Measurements from ENCODE around the gene DIRAS3. TPM values are rescaled to one million over a fixed set of nuclear protein-coding genes. Genes with fewer than 3 reads are reported as not detected.

The DIRAS3 gene
- total RNA-seq, 2 experiments from 2014 or later, result 0.26 TPM; not detected in 1

GRCh38 chr1:68046885-68047658, 3.4 kb downstream of the DIRAS3 start:
- DNase-seq, result no peak
- H3K36me3 Mint-ChIP-seq, result no peaks in the 10 kb centered on the region

GRCh38 chr1:68046423-68046822, 4.0 kb downstream of the DIRAS3 start:
- Mint-ChIP-seq H3K36me3 (no peaks in the 10 kb centered on the region), H3K9me3 (ENCODE audit: low read depth) (no peaks in the 10 kb centered on the region), H3K27ac (no peak overlapping the region), H3K4me1 (no peaks in the 10 kb centered on the region), H3K27me3 (peaks cover 23% of the 10 kb centered on the region), H3K4me3 (no peak overlapping the region)
- CTCF ChIA-PET, result no interaction called here
- no peak for DNase-seq
- ATAC-seq, result no peak

More at GRCh38 chr1:68046885-68047658, 3.4 kb downstream of the DIRAS3 start:
- Mint-ChIP-seq H3K4me3 (no peak overlapping the region), H3K9me3 (ENCODE audit: low read depth) (no peaks in the 10 kb centered on the region), H3K4me1 (no peaks in the 10 kb centered on the region), H3K27ac (no peak overlapping the region), H3K27me3 (peaks cover 27% of the 10 kb centered on the region)
- CTCF ChIA-PET, result no interaction called here
- ATAC-seq, result no peak

GRCh38 chr1:68045511-68046180, 4.8 kb downstream of the DIRAS3 start:
- H3K4me1 Mint-ChIP-seq, result no peaks in the 10 kb centered on the region

GRCh38 chr1:68043443-68044090, 6.9 kb downstream of the DIRAS3 start:
- H3K9me3 Mint-ChIP-seq (ENCODE audit: low read depth), result no peaks in the 10 kb centered on the region
- no peak overlapping the region for H3K27ac Mint-ChIP-seq
- H3K4me3 Mint-ChIP-seq, result no peak overlapping the region
- H3K36me3 Mint-ChIP-seq, result no peaks in the 10 kb centered on the region
- CTCF ChIA-PET, result no interaction called here
- no peaks in the 10 kb centered on the region for H3K4me1 Mint-ChIP-seq
- no peak for ATAC-seq
- H3K27me3 Mint-ChIP-seq, result peaks cover 10% of the 10 kb centered on the region
- DNase-seq, result no peak

More at GRCh38 chr1:68045511-68046180, 4.8 kb downstream of the DIRAS3 start:
- peaks cover 18% of the 10 kb centered on the region for H3K27me3 Mint-ChIP-seq
- no peak overlapping the region for H3K4me3 Mint-ChIP-seq
- H3K9me3 Mint-ChIP-seq (ENCODE audit: low read depth), result no peaks in the 10 kb centered on the region
- no peak overlapping the region for H3K27ac Mint-ChIP-seq
- H3K36me3 Mint-ChIP-seq, result no peaks in the 10 kb centered on the region
- no peak for ATAC-seq
- CTCF ChIA-PET, result no interaction called here
- DNase-seq, result no peak

GRCh38 chr1:68036946-68037345, 13.5 kb downstream of the DIRAS3 start:
- ATAC-seq, result no peak
- CTCF ChIA-PET, result no interaction called here
- H3K27me3 Mint-ChIP-seq, result no peaks in the 10 kb centered on the region

GRCh38 chr1:68029444-68029843, 21.0 kb downstream of the DIRAS3 start:
- ATAC-seq, result no peak
- H3K27me3 Mint-ChIP-seq, result no peaks in the 10 kb centered on the region
- DNase-seq, result no peak
- no peaks in the 10 kb centered on the region for H3K4me1 Mint-ChIP-seq
- no peak overlapping the region for H3K27ac Mint-ChIP-seq
- no peaks in the 10 kb centered on the region for H3K9me3 Mint-ChIP-seq (ENCODE audit: low read depth)
- CTCF ChIA-PET, result no interaction called here
- no peak overlapping the region for H3K4me3 Mint-ChIP-seq
- no peaks in the 10 kb centered on the region for H3K36me3 Mint-ChIP-seq

More at GRCh38 chr1:68036946-68037345, 13.5 kb downstream of the DIRAS3 start:
- no peak overlapping the region for H3K4me3 Mint-ChIP-seq
- no peak for DNase-seq
- no peak overlapping the region for H3K27ac Mint-ChIP-seq
- no peaks in the 10 kb centered on the region for H3K36me3 Mint-ChIP-seq
- no peaks in the 10 kb centered on the region for H3K4me1 Mint-ChIP-seq
- peaks cover 2% of the 10 kb centered on the region for H3K9me3 Mint-ChIP-seq (ENCODE audit: low read depth)

GRCh38 chr1:68028566-68028965, 21.9 kb downstream of the DIRAS3 start:
- Mint-ChIP-seq H3K4me3 (no peak overlapping the region), H3K27ac (no peak overlapping the region), H3K4me1 (no peaks in the 10 kb centered on the region), H3K27me3 (no peaks in the 10 kb centered on the region), H3K36me3 (no peaks in the 10 kb centered on the region), H3K9me3 (ENCODE audit: low read depth) (no peaks in the 10 kb centered on the region)
- DNase-seq, result no peak
- no peak for ATAC-seq
- CTCF ChIA-PET, result no interaction called here

GRCh38 chr1:68024635-68025338, 25.6 kb downstream of the DIRAS3 start:
- H3K9me3 Mint-ChIP-seq (ENCODE audit: low read depth), result peaks cover 3% of the 10 kb centered on the region
- DNase-seq (no peak), ATAC-seq (no peak)
- no peaks in the 10 kb centered on the region for H3K36me3 Mint-ChIP-seq
- no peaks in the 10 kb centered on the region for H3K27me3 Mint-ChIP-seq
- CTCF ChIA-PET, result no interaction called here
- no peak overlapping the region for H3K4me3 Mint-ChIP-seq
- H3K4me1 Mint-ChIP-seq, result no peaks in the 10 kb centered on the region
- no peak overlapping the region for H3K27ac Mint-ChIP-seq

GRCh38 chr1:68016381-68016780, 34.0 kb downstream of the DIRAS3 start:
- CTCF ChIA-PET, result no interaction called here
- Mint-ChIP-seq H3K27me3 (no peaks in the 10 kb centered on the region), H3K27ac (no peak overlapping the region), H3K9me3 (ENCODE audit: low read depth) (no peaks in the 10 kb centered on the region), H3K36me3 (no peaks in the 10 kb centered on the region), H3K4me3 (no peak overlapping the region), H3K4me1 (no peaks in the 10 kb centered on the region)
- DNase-seq (no peak), ATAC-seq (no peak)

GRCh38 chr1:68015971-68016370, 34.5 kb downstream of the DIRAS3 start:
- no peak for ATAC-seq
- DNase-seq, result no peak
- H3K27me3 Mint-ChIP-seq, result no peaks in the 10 kb centered on the region
- CTCF ChIA-PET, result no interaction called here
- no peaks in the 10 kb centered on the region for H3K4me1 Mint-ChIP-seq
- no peak overlapping the region for H3K4me3 Mint-ChIP-seq
- H3K9me3 Mint-ChIP-seq (ENCODE audit: low read depth), result no peaks in the 10 kb centered on the region
- H3K36me3 Mint-ChIP-seq, result no peaks in the 10 kb centered on the region
- no peak overlapping the region for H3K27ac Mint-ChIP-seq

GRCh38 chr1:68015369-68015768, 35.1 kb downstream of the DIRAS3 start:
- ATAC-seq, result no peak
- H3K27ac Mint-ChIP-seq, result no peak overlapping the region
- no peaks in the 10 kb centered on the region for H3K9me3 Mint-ChIP-seq (ENCODE audit: low read depth)
- no peaks in the 10 kb centered on the region for H3K27me3 Mint-ChIP-seq
- H3K4me3 Mint-ChIP-seq, result no peak overlapping the region
- no peaks in the 10 kb centered on the region for H3K4me1 Mint-ChIP-seq
- H3K36me3 Mint-ChIP-seq, result no peaks in the 10 kb centered on the region
- DNase-seq, result no peak
- CTCF ChIA-PET, result no interaction called here

- CTCF ChIA-PET, result no interaction called here
- no peaks in the 10 kb centered on the region for H3K27me3 Mint-ChIP-seq
- H3K27ac Mint-ChIP-seq, result no peak overlapping the region
- ATAC-seq, result no peak
- no peak for DNase-seq
- H3K4me3 Mint-ChIP-seq, result no peak overlapping the region
- no peaks in the 10 kb centered on the region for H3K9me3 Mint-ChIP-seq (ENCODE audit: low read depth)
- H3K36me3 Mint-ChIP-seq, result no peaks in the 10 kb centered on the region
- no peaks in the 10 kb centered on the region for H3K4me1 Mint-ChIP-seq
Measured at GRCh38 chr1:68013351-68013750, 37.1 kb downstream of the DIRAS3 start.

GRCh38 chr1:68011657-68012375, 38.6 kb downstream of the DIRAS3 start:
- no peaks in the 10 kb centered on the region for H3K4me1 Mint-ChIP-seq
- H3K4me3 Mint-ChIP-seq, result no peak overlapping the region
- H3K36me3 Mint-ChIP-seq, result no peaks in the 10 kb centered on the region
- H3K27me3 Mint-ChIP-seq, result no peaks in the 10 kb centered on the region
- no peaks in the 10 kb centered on the region for H3K9me3 Mint-ChIP-seq (ENCODE audit: low read depth)
- CTCF ChIA-PET, result no interaction called here
- H3K27ac Mint-ChIP-seq, result no peak overlapping the region
- ATAC-seq (no peak), DNase-seq (no peak)
